NCI-H2171 treated with DMSO at 0.1 percent for 48 hours (cell line): Measurements from ENCODE around the gene ZC3H12C.
A peak's percentile ranks its signal among the peaks of the same experiment; 100 is the strongest.

ENCODE experiments used
- DNase-seq: peaks from one replicate; lab custom pipeline; 2025; lab: John Stamatoyannopoulos, UW

The ZC3H12C gene

GRCh38 chr11:110077346-110077745, 15.8 kb upstream of the ZC3H12C start:
- DNase-seq, result no peak

GRCh38 chr11:110077831-110078325, 15.3 kb upstream of the ZC3H12C start:
- no peak for DNase-seq

- DNase-seq, result no peak
These were observed 14.2 kb upstream of the ZC3H12C start for GRCh38 chr11:110078923-110079544.

GRCh38 chr11:110079726-110080125, 13.5 kb upstream of the ZC3H12C start:
- DNase-seq, result no peak

- DNase-seq, result no peak
These were observed 11.5 kb upstream of the ZC3H12C start for GRCh38 chr11:110081462-110082376.

- no peak for DNase-seq
These were observed 10.3 kb upstream of the ZC3H12C start for GRCh38 chr11:110082899-110083298.

- DNase-seq, result no peak
These were observed 7.8 kb upstream of the ZC3H12C start for GRCh38 chr11:110085255-110085838.

- DNase-seq, result no peak
These were observed 6.3 kb upstream of the ZC3H12C start for GRCh38 chr11:110086892-110087309.

- no peak for DNase-seq
These were observed 5.2 kb upstream of the ZC3H12C start for GRCh38 chr11:110087812-110088534.

- no peak for DNase-seq
These were observed 4.5 kb upstream of the ZC3H12C start for GRCh38 chr11:110088535-110089344.

- no peak for DNase-seq
These were observed 3.4 kb upstream of the ZC3H12C start for GRCh38 chr11:110089617-110090282.

- no peak for DNase-seq
These were observed 2.6 kb upstream of the ZC3H12C start for GRCh38 chr11:110090466-110091026.

GRCh38 chr11:110092111-110092514, 1.1 kb upstream of the ZC3H12C start:
- DNase-seq, result peak; percentile 67

- peak; percentile 72 for DNase-seq
These were observed 460 bp downstream of the ZC3H12C start for GRCh38 chr11:110093407-110094297.

- no peak for DNase-seq
These were observed 1.4 kb downstream of the ZC3H12C start for GRCh38 chr11:110094298-110095285.

- no peak for DNase-seq
These were observed 2.4 kb downstream of the ZC3H12C start for GRCh38 chr11:110095554-110095953.

- DNase-seq, result no peak
These were observed 3.3 kb downstream of the ZC3H12C start for GRCh38 chr11:110096496-110096895.

GRCh38 chr11:110097459-110098012, 4.3 kb downstream of the ZC3H12C start:
- DNase-seq, result no peak
